HepG2 (cell line): Measurements from ENCODE around the gene SOAT2. TPM values are rescaled to one million over a fixed set of nuclear protein-coding genes. Genes with fewer than 3 reads are reported as not detected.

ENCODE experiments used
- JUNB ChIP-seq: sonication (generic); formaldehyde crosslinking; IDR thresholded peaks from 2 replicates; pipeline ENCODE4 v1.8.0; 2022; ENCODE audit warnings: missing genetic modification reagents, mild to moderate bottlenecking, borderline replicate concordance
- JUND ChIP-seq: sonication (generic); formaldehyde crosslinking; IDR thresholded peaks from 2 replicates; pipeline ENCODE4 v1.8.0; 2022; ENCODE audit warnings: mild to moderate bottlenecking, missing genetic modification reagents
- NAIF1 ChIP-seq: sonication (generic); formaldehyde crosslinking; IDR thresholded peaks from 2 replicates; pipeline ENCODE4 v1.5.0; 2020; ENCODE audit warnings: mild to moderate bottlenecking, missing genetic modification reagents, borderline replicate concordance
- PHF21A ChIP-seq: sonication (generic); formaldehyde crosslinking; IDR thresholded peaks from 2 replicates; pipeline ENCODE4 v1.5.0; 2020; ENCODE audit warnings: mild to moderate bottlenecking, missing genetic modification reagents
- RAD51 ChIP-seq: fragments of 450-650 bp; IDR thresholded peaks from 2 replicates; pipeline ENCODE4 v1.6.1; 2016; ENCODE audit warnings: borderline replicate concordance
- SETDB1 ChIP-seq: sonication (generic); formaldehyde crosslinking; IDR thresholded peaks from 2 replicates; pipeline ENCODE4 v1.5.1; 2020; ENCODE audit warnings: missing genetic modification reagents, mild to moderate bottlenecking, borderline replicate concordance
- SIX1 ChIP-seq: sonication (generic); formaldehyde crosslinking; IDR thresholded peaks from 2 replicates; pipeline ENCODE4 v1.4.0; 2020; ENCODE audit warnings: missing genetic modification reagents, borderline replicate concordance
- XRCC5 ChIP-seq: fragments of 200-400 bp; formaldehyde crosslinking; optimal IDR thresholded peaks from 2 replicates; pipeline ENCODE3; 2017; ENCODE audit warnings: mild to moderate bottlenecking, low read length
- ZFX ChIP-seq: sonication (generic); formaldehyde crosslinking; IDR thresholded peaks from 2 replicates; pipeline ENCODE4 v1.4.0; 2020; ENCODE audit warnings: mild to moderate bottlenecking, low read depth, missing genetic modification reagents, moderate library complexity
- ZNF274 ChIP-seq: sonication (generic); formaldehyde crosslinking; IDR thresholded peaks from 2 replicates; pipeline ENCODE4 v1.5.1; 2020; ENCODE audit warnings: mild to moderate bottlenecking, missing genetic modification reagents
- ZNF557 ChIP-seq: sonication (generic); formaldehyde crosslinking; IDR thresholded peaks from 2 replicates; pipeline ENCODE4 v1.4.0; 2020; ENCODE audit warnings: missing genetic modification reagents
- ZNF598 ChIP-seq: sonication (generic); formaldehyde crosslinking; IDR thresholded peaks from 2 replicates; pipeline ENCODE4 v1.5.1; 2020; ENCODE audit warnings: mild to moderate bottlenecking, missing genetic modification reagents, borderline replicate concordance
- ZNF777 ChIP-seq: sonication (generic); formaldehyde crosslinking; IDR thresholded peaks from 2 replicates; pipeline ENCODE4 v1.4.0; 2020; ENCODE audit warnings: missing genetic modification reagents
- polyA plus RNA-seq, 8 experiments: library from polyadenylated mRNA; depleted of rRNA in 3 of 8; stranded (reverse) in 7 of 8; unstranded in 1 of 8; fragments of >200 nt; fragmentation: Illumina TruSeq in 4 of 8; extraction: Trizol in 4 of 8; gene quantifications; 2 replicates each; pipeline versions ENCODE4 v1.2.1 to v1.2.3, GENCODE V29; 2011 to 2016; ENCODE audit warnings: low read depth in 4 of 8, missing spikeins in 1 of 8, mixed read lengths in 1 of 8; ENCODE audit not compliant: insufficient read depth in 1 of 8
- total RNA-seq, 5 experiments: library from RNA; depleted of rRNA; stranded (reverse); fragments of >200 nt; fragmentation: Illumina TruSeq; extraction: Trizol; gene quantifications; 2 replicates each; pipeline ENCODE4 v1.2.3, GENCODE V29; 2016; ENCODE audit warnings: low read depth in 1 of 5
- TF ChIP-seq, protein P1 (sequence below): sonication (generic); formaldehyde crosslinking; IDR thresholded peaks from 2 replicates; pipeline ENCODE4 v1.9.0; 2022; ENCODE audit warnings: low read depth, missing genetic modification reagents
- TF ChIP-seq, protein P2 (sequence below): IDR thresholded peaks from 2 replicates; pipeline ENCODE4 v1.6.1; 2016
- TF ChIP-seq, protein P3 (sequence below): sonication (generic); formaldehyde crosslinking; IDR thresholded peaks from 2 replicates; pipeline ENCODE4 v1.5.1; 2020; ENCODE audit warnings: missing genetic modification reagents, mild to moderate bottlenecking, borderline replicate concordance
- TF ChIP-seq, protein P4 (sequence below): sonication (generic); formaldehyde crosslinking; IDR thresholded peaks from 2 replicates; pipeline ENCODE4 v1.9.0; 2021; ENCODE audit warnings: missing genetic modification reagents, borderline replicate concordance

The SOAT2 gene
- total and polyA plus RNA-seq, 2 of the 13 experiments (the other 11 are each of a cell fraction or from before 2014, with no cell fraction given), result 14.9 to 108 TPM

DNA sequence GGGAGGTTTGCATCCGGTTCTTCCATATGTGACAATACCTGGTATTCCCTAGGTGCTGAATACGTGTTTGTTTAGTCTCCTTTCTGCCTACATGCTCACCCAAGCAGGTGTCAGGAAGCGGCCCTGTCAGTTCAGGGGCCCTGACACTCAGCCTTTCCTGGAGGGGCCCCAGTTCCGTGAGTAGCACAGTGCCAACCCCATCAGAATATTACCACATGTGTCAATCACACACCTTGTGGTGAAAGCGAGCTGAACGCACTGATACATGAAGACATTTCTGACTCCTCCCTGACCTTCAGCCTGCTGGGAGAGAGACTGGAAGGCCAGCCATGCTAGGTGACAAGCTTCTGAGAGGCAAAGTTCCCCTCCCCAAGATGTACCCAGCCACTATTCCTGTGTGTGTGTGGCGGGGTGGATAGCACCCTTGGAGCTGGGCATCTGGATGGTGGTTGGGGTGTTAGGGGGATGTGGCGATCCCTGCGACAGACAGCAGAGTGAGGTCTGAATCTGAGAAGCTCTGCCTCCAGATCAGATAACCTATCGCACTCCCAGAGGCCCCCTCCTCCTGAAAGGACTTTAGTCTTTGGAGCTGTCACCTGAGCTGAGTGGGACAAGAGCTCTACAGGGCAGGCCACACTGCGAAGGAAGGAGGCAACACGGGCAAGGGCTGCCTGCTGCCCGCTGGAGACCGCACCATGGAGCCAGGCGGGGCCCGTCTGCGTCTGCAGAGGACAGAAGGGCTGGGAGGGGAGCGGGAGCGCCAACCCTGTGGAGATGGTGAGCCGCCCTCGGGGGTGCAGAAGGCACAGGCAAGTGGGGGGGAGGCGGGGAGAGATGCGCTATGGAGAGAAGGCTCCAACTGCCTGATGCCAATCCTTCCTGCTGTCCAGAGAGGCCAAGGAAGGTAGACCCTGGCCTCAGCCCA lies at the start of gene SOAT2 (continued):
- TF ChIP-seq, protein P1, sequence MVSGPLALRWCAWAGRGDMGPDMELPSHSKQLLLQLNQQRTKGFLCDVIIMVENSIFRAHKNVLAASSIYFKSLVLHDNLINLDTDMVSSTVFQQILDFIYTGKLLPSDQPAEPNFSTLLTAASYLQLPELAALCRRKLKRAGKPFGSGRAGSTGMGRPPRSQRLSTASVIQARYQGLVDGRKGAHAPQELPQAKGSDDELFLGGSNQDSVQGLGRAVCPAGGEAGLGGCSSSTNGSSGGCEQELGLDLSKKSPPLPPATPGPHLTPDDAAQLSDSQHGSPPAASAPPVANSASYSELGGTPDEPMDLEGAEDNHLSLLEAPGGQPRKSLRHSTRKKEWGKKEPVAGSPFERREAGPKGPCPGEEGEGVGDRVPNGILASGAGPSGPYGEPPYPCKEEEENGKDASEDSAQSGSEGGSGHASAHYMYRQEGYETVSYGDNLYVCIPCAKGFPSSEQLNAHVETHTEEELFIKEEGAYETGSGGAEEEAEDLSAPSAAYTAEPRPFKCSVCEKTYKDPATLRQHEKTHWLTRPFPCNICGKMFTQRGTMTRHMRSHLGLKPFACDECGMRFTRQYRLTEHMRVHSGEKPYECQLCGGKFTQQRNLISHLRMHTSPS (CRISPR knock-in tag), result peak; percentile 74; the same call in 1 of the 2 replicates
- TF ChIP-seq, protein P2, sequence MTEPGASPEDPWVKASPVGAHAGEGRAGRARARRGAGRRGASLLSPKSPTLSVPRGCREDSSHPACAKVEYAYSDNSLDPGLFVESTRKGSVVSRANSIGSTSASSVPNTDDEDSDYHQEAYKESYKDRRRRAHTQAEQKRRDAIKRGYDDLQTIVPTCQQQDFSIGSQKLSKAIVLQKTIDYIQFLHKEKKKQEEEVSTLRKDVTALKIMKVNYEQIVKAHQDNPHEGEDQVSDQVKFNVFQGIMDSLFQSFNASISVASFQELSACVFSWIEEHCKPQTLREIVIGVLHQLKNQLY (CRISPR knock-in tag), result 0 out of 2 replicates have a peak, but pooled peaks have one; percentile 35
- TF ChIP-seq ZFX (CRISPR knock-in tag) (peak; percentile 82), ZNF598 (CRISPR knock-in tag) (no peak), ZNF777 (CRISPR knock-in tag) (0 out of 2 replicates have a peak, but pooled peaks have one; percentile 15), ZNF557 (CRISPR knock-in tag) (no peak), NAIF1 (CRISPR knock-in tag) (no peak), JUNB (CRISPR knock-in tag) (0 out of 2 replicates have a peak, but pooled peaks have one; percentile 34), XRCC5 (peak; percentile 44), SETDB1 (no peak), SIX1 (CRISPR knock-in tag) (peak; percentile 77; the same call in 1 of the 2 replicates), PHF21A (CRISPR knock-in tag) (peak; percentile 30; the same call in 1 of the 2 replicates), RAD51 (no peak), ZNF274 (CRISPR knock-in tag) (0 out of 2 replicates have a peak, but pooled peaks have one; percentile 15), JUND (CRISPR knock-in tag) (peak; percentile 50; the same call in 1 of the 2 replicates)
- TF ChIP-seq, protein P3, sequence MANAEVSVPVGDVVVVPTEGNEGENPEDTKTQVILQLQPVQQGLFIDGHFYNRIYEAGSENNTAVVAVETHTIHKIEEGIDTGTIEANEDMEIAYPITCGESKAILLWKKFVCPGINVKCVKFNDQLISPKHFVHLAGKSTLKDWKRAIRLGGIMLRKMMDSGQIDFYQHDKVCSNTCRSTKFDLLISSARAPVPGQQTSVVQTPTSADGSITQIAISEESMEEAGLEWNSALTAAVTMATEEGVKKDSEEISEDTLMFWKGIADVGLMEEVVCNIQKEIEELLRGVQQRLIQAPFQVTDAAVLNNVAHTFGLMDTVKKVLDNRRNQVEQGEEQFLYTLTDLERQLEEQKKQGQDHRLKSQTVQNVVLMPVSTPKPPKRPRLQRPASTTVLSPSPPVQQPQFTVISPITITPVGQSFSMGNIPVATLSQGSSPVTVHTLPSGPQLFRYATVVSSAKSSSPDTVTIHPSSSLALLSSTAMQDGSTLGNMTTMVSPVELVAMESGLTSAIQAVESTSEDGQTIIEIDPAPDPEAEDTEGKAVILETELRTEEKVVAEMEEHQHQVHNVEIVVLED, result no peak
- TF ChIP-seq, protein P4, sequence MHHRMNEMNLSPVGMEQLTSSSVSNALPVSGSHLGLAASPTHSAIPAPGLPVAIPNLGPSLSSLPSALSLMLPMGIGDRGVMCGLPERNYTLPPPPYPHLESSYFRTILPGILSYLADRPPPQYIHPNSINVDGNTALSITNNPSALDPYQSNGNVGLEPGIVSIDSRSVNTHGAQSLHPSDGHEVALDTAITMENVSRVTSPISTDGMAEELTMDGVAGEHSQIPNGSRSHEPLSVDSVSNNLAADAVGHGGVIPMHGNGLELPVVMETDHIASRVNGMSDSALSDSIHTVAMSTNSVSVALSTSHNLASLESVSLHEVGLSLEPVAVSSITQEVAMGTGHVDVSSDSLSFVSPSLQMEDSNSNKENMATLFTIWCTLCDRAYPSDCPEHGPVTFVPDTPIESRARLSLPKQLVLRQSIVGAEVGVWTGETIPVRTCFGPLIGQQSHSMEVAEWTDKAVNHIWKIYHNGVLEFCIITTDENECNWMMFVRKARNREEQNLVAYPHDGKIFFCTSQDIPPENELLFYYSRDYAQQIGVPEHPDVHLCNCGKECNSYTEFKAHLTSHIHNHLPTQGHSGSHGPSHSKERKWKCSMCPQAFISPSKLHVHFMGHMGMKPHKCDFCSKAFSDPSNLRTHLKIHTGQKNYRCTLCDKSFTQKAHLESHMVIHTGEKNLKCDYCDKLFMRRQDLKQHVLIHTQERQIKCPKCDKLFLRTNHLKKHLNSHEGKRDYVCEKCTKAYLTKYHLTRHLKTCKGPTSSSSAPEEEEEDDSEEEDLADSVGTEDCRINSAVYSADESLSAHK (CRISPR knock-in tag), result no peak
